Measurements from ENCODE around the gene UNG. TPM values are rescaled to one million over a fixed set of nuclear protein-coding genes. Genes with fewer than 3 reads are reported as not detected.

The UNG gene
- total RNA-seq, 1 donor from 2014 or later = 32.4 TPM

DNA sequence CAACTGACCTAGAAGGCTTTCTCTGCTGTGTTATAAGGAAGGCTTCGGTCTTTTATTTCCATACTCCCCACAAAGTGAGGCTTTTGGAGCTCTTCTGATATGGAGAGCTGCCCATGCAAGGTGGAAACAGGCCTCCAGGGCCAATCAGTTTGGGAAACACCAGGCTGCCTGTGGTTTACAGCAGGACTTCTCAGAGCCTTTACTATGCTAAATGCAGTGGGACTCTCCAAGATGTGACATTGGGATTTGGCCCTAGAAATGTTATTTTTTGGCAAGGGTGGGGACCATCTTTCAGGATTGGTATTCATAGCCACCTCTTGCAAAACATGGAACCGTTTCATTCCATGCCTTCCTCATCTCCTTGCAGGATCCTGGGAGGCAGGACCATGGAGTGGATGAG, 22.7 kb downstream of the UNG start:
- H3K36me3 Mint-ChIP-seq (ENCODE audit: unreplicated experiment) = no peaks in the 10 kb centered on the region

DNA sequence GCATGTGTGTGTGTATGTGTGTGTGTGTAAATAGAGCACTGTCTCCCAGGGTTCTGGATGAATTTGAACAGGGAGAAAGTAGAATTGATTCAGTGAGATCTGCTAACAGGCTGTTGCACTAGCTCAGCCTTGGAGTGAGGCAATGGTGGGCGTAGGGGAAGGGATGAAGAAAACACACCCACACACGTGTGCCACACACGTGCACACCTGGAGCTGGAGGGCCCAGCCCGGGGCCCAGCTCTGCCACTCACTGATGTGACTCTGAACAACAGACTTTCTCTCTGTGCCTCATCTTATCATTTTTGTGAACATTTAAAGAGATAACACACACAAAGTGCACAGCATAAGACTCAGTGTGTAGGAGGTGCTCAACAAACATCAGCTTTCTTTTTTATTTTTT, 23.2 kb downstream of the UNG start:
- Mint-ChIP-seq H3K4me1 (ENCODE audit: low read depth, unreplicated experiment) (peaks cover 7% of the 10 kb centered on the region), H3K9me3 (ENCODE audit: unreplicated experiment) (no peaks in the 10 kb centered on the region), H3K4me3 (ENCODE audit: unreplicated experiment) (no peak overlapping the region), H3K27me3 (ENCODE audit: unreplicated experiment) (no peaks in the 10 kb centered on the region), H3K36me3 (ENCODE audit: unreplicated experiment) (no peaks in the 10 kb centered on the region), H3K27ac (ENCODE audit: unreplicated experiment) (no peak overlapping the region)
- TF ChIP-seq, protein P1, sequence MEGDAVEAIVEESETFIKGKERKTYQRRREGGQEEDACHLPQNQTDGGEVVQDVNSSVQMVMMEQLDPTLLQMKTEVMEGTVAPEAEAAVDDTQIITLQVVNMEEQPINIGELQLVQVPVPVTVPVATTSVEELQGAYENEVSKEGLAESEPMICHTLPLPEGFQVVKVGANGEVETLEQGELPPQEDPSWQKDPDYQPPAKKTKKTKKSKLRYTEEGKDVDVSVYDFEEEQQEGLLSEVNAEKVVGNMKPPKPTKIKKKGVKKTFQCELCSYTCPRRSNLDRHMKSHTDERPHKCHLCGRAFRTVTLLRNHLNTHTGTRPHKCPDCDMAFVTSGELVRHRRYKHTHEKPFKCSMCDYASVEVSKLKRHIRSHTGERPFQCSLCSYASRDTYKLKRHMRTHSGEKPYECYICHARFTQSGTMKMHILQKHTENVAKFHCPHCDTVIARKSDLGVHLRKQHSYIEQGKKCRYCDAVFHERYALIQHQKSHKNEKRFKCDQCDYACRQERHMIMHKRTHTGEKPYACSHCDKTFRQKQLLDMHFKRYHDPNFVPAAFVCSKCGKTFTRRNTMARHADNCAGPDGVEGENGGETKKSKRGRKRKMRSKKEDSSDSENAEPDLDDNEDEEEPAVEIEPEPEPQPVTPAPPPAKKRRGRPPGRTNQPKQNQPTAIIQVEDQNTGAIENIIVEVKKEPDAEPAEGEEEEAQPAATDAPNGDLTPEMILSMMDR (IDR thresholded peaks at IDR 0.05; ENCODE audit: partially characterized antibody, unreplicated experiment) = no peak
- no peak for DNase-seq

More for the DNA sequence above, 22.7 kb downstream of the UNG start:
- TF ChIP-seq, protein P1 (IDR thresholded peaks at IDR 0.05; ENCODE audit: partially characterized antibody, unreplicated experiment) = no peak
- Mint-ChIP-seq H3K27ac (ENCODE audit: unreplicated experiment) (no peak overlapping the region), H3K27me3 (ENCODE audit: unreplicated experiment) (no peaks in the 10 kb centered on the region), H3K4me1 (ENCODE audit: low read depth, unreplicated experiment) (peaks cover 7% of the 10 kb centered on the region), H3K4me3 (ENCODE audit: unreplicated experiment) (no peak overlapping the region), H3K9me3 (ENCODE audit: unreplicated experiment) (no peaks in the 10 kb centered on the region)
- no peak for DNase-seq

DNA sequence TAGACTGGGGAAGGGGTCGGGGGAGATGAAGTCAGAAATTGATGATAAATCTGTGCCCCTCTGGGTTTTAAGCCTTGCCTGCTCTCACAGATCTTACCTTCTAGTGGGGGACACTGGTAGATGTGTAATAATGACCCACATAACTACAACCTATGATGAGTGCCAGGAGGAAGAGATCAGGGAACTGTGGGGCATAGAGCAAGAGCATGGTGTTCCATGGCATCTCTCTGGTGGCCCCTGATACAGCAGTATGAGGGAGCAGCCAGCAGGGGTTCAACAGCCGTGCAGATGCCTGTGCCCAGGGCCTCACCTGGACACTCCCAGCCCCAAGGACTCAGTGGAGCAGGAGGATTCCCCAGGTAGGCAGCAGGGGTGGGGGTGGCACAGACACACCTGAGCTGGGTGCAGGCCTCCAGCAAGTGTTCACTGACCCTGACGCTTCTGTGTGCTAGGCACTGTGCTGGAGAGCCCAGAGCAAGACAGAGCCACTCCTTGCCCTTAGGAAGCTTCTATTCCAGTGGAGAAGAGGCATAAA, 24.0 kb downstream of the UNG start:
- no peaks in the 10 kb centered on the region for H3K4me1 Mint-ChIP-seq (ENCODE audit: low read depth, unreplicated experiment)
- TF ChIP-seq, protein P1 (IDR thresholded peaks at IDR 0.05; ENCODE audit: partially characterized antibody, unreplicated experiment) = no peak
- no peak overlapping the region for H3K27ac Mint-ChIP-seq (ENCODE audit: unreplicated experiment)
- no peaks in the 10 kb centered on the region for H3K36me3 Mint-ChIP-seq (ENCODE audit: unreplicated experiment)
- H3K9me3 Mint-ChIP-seq (ENCODE audit: unreplicated experiment) = no peaks in the 10 kb centered on the region
- no peak for DNase-seq
- H3K4me3 Mint-ChIP-seq (ENCODE audit: unreplicated experiment) = no peak overlapping the region
- H3K27me3 Mint-ChIP-seq (ENCODE audit: unreplicated experiment) = no peaks in the 10 kb centered on the region

DNA sequence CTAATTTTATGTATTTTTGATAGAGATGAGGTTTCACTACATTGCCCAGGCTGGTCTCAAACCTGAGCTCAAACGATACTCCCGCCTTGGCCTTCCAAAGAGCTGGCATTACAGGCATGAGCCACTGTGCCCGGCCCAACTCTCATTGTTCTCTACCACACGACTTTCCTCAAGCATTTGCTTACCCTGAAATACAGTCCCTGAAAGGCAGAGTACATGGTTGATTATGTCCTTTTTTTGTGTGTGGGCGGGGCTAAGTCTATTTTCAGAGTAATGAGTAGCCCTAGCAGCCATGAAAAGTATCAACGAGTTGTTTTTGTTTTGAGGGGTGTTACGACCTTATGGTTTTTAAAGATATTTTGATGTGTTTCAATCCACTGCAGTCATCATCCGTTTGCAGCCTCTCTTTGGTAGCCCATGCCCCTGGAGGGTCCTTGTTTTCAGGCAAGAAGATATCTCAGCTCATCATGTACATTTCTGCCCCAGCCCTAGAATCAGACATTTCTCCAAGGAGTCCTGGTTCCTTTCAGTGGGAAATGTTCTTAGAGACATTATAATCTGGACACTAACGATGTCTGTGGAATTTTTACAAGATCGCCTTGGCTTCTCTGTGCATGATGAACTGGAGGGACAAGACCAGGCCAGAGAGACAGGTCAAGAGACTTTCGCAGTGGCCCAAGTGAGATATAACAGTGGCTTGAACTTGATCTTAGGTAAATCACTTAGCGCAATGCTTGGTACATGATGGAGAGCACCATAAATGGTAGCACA, 27.7 kb downstream of the UNG start:
- H3K4me1 Mint-ChIP-seq (ENCODE audit: low read depth, unreplicated experiment) = peaks cover 2% of the 10 kb centered on the region
- TF ChIP-seq, protein P1 (IDR thresholded peaks at IDR 0.05; ENCODE audit: partially characterized antibody, unreplicated experiment) = no peak
- no peaks in the 10 kb centered on the region for H3K9me3 Mint-ChIP-seq (ENCODE audit: unreplicated experiment)
- no peak overlapping the region for H3K27ac Mint-ChIP-seq (ENCODE audit: unreplicated experiment)
- DNase-seq = no peak
- no peaks in the 10 kb centered on the region for H3K36me3 Mint-ChIP-seq (ENCODE audit: unreplicated experiment)
- H3K27me3 Mint-ChIP-seq (ENCODE audit: unreplicated experiment) = no peaks in the 10 kb centered on the region
- H3K4me3 Mint-ChIP-seq (ENCODE audit: unreplicated experiment) = no peak overlapping the region

DNA sequence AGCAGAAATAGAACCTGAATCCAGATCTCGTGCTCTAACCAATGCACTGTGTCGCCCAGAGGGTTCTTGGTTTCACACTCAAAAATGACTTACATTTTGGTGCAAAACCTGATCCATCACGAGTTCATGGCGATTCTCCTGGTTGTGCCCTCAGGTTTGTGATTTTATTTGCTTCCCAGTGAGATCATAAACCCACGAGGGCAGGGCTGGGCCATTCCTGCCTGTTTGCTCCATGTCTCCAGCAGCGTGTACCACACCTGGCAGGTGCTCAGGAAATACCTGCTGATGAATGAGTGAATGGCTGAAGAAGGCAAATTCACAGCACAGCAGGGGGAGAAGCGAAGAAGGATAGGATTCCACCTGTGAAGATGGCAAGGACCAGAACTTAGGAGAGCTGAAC, 28.4 kb downstream of the UNG start:
- TF ChIP-seq, protein P1 (IDR thresholded peaks at IDR 0.05; ENCODE audit: partially characterized antibody, unreplicated experiment) = no peak
- Mint-ChIP-seq H3K27me3 (ENCODE audit: unreplicated experiment) (peaks cover 2% of the 10 kb centered on the region), H3K27ac (ENCODE audit: unreplicated experiment) (no peak overlapping the region), H3K4me3 (ENCODE audit: unreplicated experiment) (no peak overlapping the region), H3K36me3 (ENCODE audit: unreplicated experiment) (no peaks in the 10 kb centered on the region), H3K4me1 (ENCODE audit: low read depth, unreplicated experiment) (peaks cover 8% of the 10 kb centered on the region), H3K9me3 (ENCODE audit: unreplicated experiment) (peaks cover 1% of the 10 kb centered on the region)
- DNase-seq = no peak
